ENCODE results near the gene GIMAP1.

The GIMAP1 gene

DNA sequence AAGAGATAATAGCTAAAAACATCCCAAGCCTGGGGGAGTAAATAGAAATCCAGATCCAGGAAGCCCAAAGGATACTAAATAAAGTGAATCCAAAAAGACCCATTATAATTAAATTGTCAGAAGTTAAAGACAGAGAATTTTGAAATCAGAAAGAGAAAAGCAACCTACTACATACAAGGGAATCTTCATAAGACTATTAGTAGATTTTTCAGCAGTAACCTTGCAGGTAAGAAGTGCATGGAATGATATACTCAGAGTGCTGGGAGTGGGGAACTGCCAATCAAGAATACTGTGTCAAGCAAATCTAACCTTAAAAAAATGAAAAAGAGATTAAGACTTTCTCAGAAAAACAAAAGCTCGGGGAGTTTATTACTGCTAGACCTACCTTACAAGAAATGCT is 13.2 kb upstream of the GIMAP1 start:
- H3K4me1 ChIP-seq (ENCODE audit: control extremely low read depth in 1 of 4, control insufficient read depth in 4 of 4, insufficient read depth in 4 of 4, low read length in 3 of 4): no peaks in the 10 kb centered on the region
- peaks cover 7 to 41% (median 13%) of the 10 kb centered on the region in 5 experiments for H3K9me3 ChIP-seq (ENCODE audit: control extremely low read depth in 1 of 5, control insufficient read depth in 4 of 5, insufficient read depth in 2 of 5, low read depth in 1 of 5, low read length in 4 of 5)
- CTCF ChIA-PET: interaction anchor here (0.6 kb wide), 1 partner anchor 12 kb away, joined by 3 read pairs; no protein-coding TSS in a partner anchor
- H3K4me3 ChIP-seq (ENCODE audit: control insufficient read depth in 1 of 7, extremely low read depth in 1 of 7, insufficient read depth in 4 of 7, low read depth in 2 of 7, low read length in 6 of 7): no peak overlapping the region
- DNase-seq: no peak
- WGBS (ENCODE audit: insufficient coverage): no CpG with 5 or more reads among the region's 1 CpG
- H3K27ac ChIP-seq (ENCODE audit: insufficient read depth in 1 of 2, low read depth in 1 of 2, low read length in 2 of 2, poor library complexity in 1 of 2, severe bottlenecking in 2 of 2): no peak overlapping the region
- POLR2A ChIA-PET: no interaction called here
- H3K36me3 ChIP-seq (ENCODE audit: control insufficient read depth in 4 of 4, insufficient read depth in 4 of 4, low read length in 3 of 4): no peaks in the 10 kb centered on the region
- H3K27me3 ChIP-seq (replicated peaks in 2 of 5; ENCODE audit: control insufficient read depth in 4 of 5, insufficient read depth in 5 of 5, low read length in 4 of 5): no peaks in the 10 kb centered on the region

GRCh38 chr7:150715293-150715692 is 1.1 kb upstream of the GIMAP1 start:
- peaks cover 0 to 18% (median 10%) of the 10 kb centered on the region in 4 experiments for H3K36me3 ChIP-seq (ENCODE audit: control insufficient read depth in 4 of 4, insufficient read depth in 4 of 4, low read length in 3 of 4)
- ChIA-PET CTCF (interaction anchor here (0.9 to 1.5 kb wide), 4 partner anchors 8 to 269 kb away, joined by 3 to 4 read pairs (median 3); no protein-coding TSS in a partner anchor), POLR2A (no interaction called here)
- peaks cover 17 to 37% (median 32%) of the 10 kb centered on the region in 4 experiments for H3K4me1 ChIP-seq (ENCODE audit: control extremely low read depth in 1 of 4, control insufficient read depth in 4 of 4, insufficient read depth in 4 of 4, low read length in 3 of 4)
- H3K4me3 ChIP-seq (ENCODE audit: control insufficient read depth in 1 of 7, extremely low read depth in 1 of 7, insufficient read depth in 4 of 7, low read depth in 2 of 7, low read length in 6 of 7): no peak overlapping the region
- no peak for DNase-seq
- no peaks in the 10 kb centered on the region for H3K27me3 ChIP-seq (replicated peaks in 2 of 5; ENCODE audit: control insufficient read depth in 4 of 5, insufficient read depth in 5 of 5, low read length in 4 of 5)
- H3K27ac ChIP-seq (ENCODE audit: insufficient read depth in 1 of 2, low read depth in 1 of 2, low read length in 2 of 2, poor library complexity in 1 of 2, severe bottlenecking in 2 of 2): no peak overlapping the region
- 90% methylated on average over 3 of the region's 4 CpGs for WGBS (ENCODE audit: insufficient coverage)
- peaks cover 0 to 3% (median 0%) of the 10 kb centered on the region in 5 experiments for H3K9me3 ChIP-seq (ENCODE audit: control extremely low read depth in 1 of 5, control insufficient read depth in 4 of 5, insufficient read depth in 2 of 5, low read depth in 1 of 5, low read length in 4 of 5)

GRCh38 chr7:150715738-150716137 is 675 bp upstream of the GIMAP1 start:
- CTCF ChIA-PET: interaction anchor here (0.8 to 2.4 kb wide), 8 partner anchors 10 to 270 kb away, joined by 3 to 7 read pairs (median 3); no protein-coding TSS in a partner anchor
- no peak overlapping the region for H3K27ac ChIP-seq (ENCODE audit: insufficient read depth in 1 of 2, low read depth in 1 of 2, low read length in 2 of 2, poor library complexity in 1 of 2, severe bottlenecking in 2 of 2)

DNA sequence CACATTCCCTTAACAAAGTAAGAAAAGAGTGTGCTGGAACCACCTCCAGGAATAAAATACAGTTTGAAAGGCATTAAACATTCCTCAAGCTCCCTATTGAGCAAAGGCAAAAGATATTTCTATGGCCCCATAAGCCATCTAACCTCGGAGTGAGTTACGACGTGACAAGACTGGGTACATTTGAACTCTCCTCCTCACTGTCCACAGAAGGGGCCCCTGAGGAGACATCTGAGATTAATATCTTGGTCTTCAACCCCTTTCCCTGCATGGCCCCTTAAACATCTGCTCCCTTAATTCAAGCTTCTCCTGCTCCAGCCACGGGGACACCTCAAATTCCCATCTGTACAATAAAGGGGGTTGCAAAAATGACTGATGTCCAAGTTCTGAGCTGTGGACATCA is 526 bp downstream of the GIMAP1 start:
- Histone ChIP-seq H3K27me3 (replicated peaks in 2 of 5; ENCODE audit: control insufficient read depth in 4 of 5, insufficient read depth in 5 of 5, low read length in 4 of 5) (no peaks in the 10 kb centered on the region), H3K27ac (ENCODE audit: insufficient read depth in 1 of 2, low read depth in 1 of 2, low read length in 2 of 2, poor library complexity in 1 of 2, severe bottlenecking in 2 of 2) (peak overlapping the region; percentile 25 to 68), H3K4me3 (ENCODE audit: control insufficient read depth in 1 of 7, extremely low read depth in 1 of 7, insufficient read depth in 4 of 7, low read depth in 2 of 7, low read length in 6 of 7) (peak overlapping the region in 6 of 7 experiments; percentile 71 to 91 (median 82)), H3K36me3 (ENCODE audit: control insufficient read depth in 4 of 4, insufficient read depth in 4 of 4, low read length in 3 of 4) (peaks cover 0 to 32% (median 16%) of the 10 kb centered on the region in 4 experiments), H3K9me3 (ENCODE audit: control extremely low read depth in 1 of 5, control insufficient read depth in 4 of 5, insufficient read depth in 2 of 5, low read depth in 1 of 5, low read length in 4 of 5) (peaks cover 0 to 4% (median 0%) of the 10 kb centered on the region in 5 experiments), H3K4me1 (ENCODE audit: control extremely low read depth in 1 of 4, control insufficient read depth in 4 of 4, insufficient read depth in 4 of 4, low read length in 3 of 4) (peaks cover 17 to 37% (median 32%) of the 10 kb centered on the region in 4 experiments)
- ChIA-PET CTCF (interaction anchor here (0.8 to 2.4 kb wide), 8 partner anchors 10 to 268 kb away, joined by 3 to 7 read pairs (median 4); no protein-coding TSS in a partner anchor), POLR2A (no interaction called here)
- WGBS (ENCODE audit: insufficient coverage): 0% methylated on average over 2 of the region's 4 CpGs
- DNase-seq: no peak

More at GRCh38 chr7:150715738-150716137, 675 bp upstream of the GIMAP1 start:
- Histone ChIP-seq H3K9me3 (ENCODE audit: control extremely low read depth in 1 of 5, control insufficient read depth in 4 of 5, insufficient read depth in 2 of 5, low read depth in 1 of 5, low read length in 4 of 5) (peaks cover 0 to 4% (median 0%) of the 10 kb centered on the region in 5 experiments), H3K27me3 (replicated peaks in 2 of 5; ENCODE audit: control insufficient read depth in 4 of 5, insufficient read depth in 5 of 5, low read length in 4 of 5) (no peaks in the 10 kb centered on the region), H3K4me1 (ENCODE audit: control extremely low read depth in 1 of 4, control insufficient read depth in 4 of 4, insufficient read depth in 4 of 4, low read length in 3 of 4) (peaks cover 17 to 37% (median 32%) of the 10 kb centered on the region in 4 experiments), H3K36me3 (ENCODE audit: control insufficient read depth in 4 of 4, insufficient read depth in 4 of 4, low read length in 3 of 4) (peaks cover 0 to 22% (median 12%) of the 10 kb centered on the region in 4 experiments), H3K4me3 (ENCODE audit: control insufficient read depth in 1 of 7, extremely low read depth in 1 of 7, insufficient read depth in 4 of 7, low read depth in 2 of 7, low read length in 6 of 7) (peak overlapping the region in 1 of 7 experiments; percentile 86)
- no peak for DNase-seq
- WGBS (ENCODE audit: insufficient coverage): 67% methylated on average over 1 of the region's 4 CpGs
- POLR2A ChIA-PET: no interaction called here

- POLR2A ChIA-PET: no interaction called here
These were observed 1.5 kb downstream of the GIMAP1 start for GRCh38 chr7:150717814-150718420.

DNA sequence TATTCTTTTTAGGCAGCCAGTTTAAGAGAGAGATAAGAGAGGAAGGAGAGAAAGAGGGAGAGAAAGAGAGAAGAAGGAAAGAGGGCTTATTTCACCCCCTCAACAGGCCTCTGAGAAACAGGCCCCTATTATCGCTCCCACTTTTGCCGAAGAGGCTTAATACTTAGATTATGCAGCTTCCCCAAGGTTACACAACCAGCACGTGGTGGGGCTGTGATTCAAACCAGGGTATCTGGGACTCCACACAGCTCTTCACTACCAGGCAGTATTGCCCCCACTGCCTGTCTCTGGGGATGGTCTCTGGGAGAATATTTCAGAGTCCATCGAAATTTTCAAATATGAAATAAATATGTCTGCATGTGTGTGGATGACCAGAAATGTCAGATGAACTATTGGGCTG is 3.0 kb downstream of the GIMAP1 start:
- Histone ChIP-seq H3K4me3 (ENCODE audit: control insufficient read depth in 1 of 7, extremely low read depth in 1 of 7, insufficient read depth in 4 of 7, low read depth in 2 of 7, low read length in 6 of 7) (no peak overlapping the region), H3K27me3 (replicated peaks in 2 of 5; ENCODE audit: control insufficient read depth in 4 of 5, insufficient read depth in 5 of 5, low read length in 4 of 5) (no peaks in the 10 kb centered on the region), H3K27ac (ENCODE audit: insufficient read depth in 1 of 2, low read depth in 1 of 2, low read length in 2 of 2, poor library complexity in 1 of 2, severe bottlenecking in 2 of 2) (no peak overlapping the region), H3K4me1 (ENCODE audit: control extremely low read depth in 1 of 4, control insufficient read depth in 4 of 4, insufficient read depth in 4 of 4, low read length in 3 of 4) (peaks cover 17 to 48% (median 35%) of the 10 kb centered on the region in 4 experiments), H3K9me3 (ENCODE audit: control extremely low read depth in 1 of 5, control insufficient read depth in 4 of 5, insufficient read depth in 2 of 5, low read depth in 1 of 5, low read length in 4 of 5) (peaks cover 0 to 4% (median 0%) of the 10 kb centered on the region in 5 experiments), H3K36me3 (ENCODE audit: control insufficient read depth in 4 of 4, insufficient read depth in 4 of 4, low read length in 3 of 4) (peaks cover 0 to 41% (median 22%) of the 10 kb centered on the region in 4 experiments)
- ChIA-PET POLR2A (interaction anchor here (0.7 kb wide), 1 partner anchor 87 kb away, joined by 3 read pairs; the partner anchor contains the start of gene GIMAP6), CTCF (no interaction called here)
- DNase-seq: no peak
- WGBS (ENCODE audit: insufficient coverage): 94% methylated on average over 4 of the region's 4 CpGs

More at GRCh38 chr7:150717814-150718420, 1.5 kb downstream of the GIMAP1 start:
- Histone ChIP-seq H3K4me3 (ENCODE audit: control insufficient read depth in 1 of 7, extremely low read depth in 1 of 7, insufficient read depth in 4 of 7, low read depth in 2 of 7, low read length in 6 of 7) (peak overlapping the region in 6 of 7 experiments; percentile 71 to 91 (median 82)), H3K4me1 (ENCODE audit: control extremely low read depth in 1 of 4, control insufficient read depth in 4 of 4, insufficient read depth in 4 of 4, low read length in 3 of 4) (peaks cover 17 to 44% (median 34%) of the 10 kb centered on the region in 4 experiments), H3K36me3 (ENCODE audit: control insufficient read depth in 4 of 4, insufficient read depth in 4 of 4, low read length in 3 of 4) (peaks cover 0 to 39% (median 21%) of the 10 kb centered on the region in 4 experiments), H3K27ac (ENCODE audit: insufficient read depth in 1 of 2, low read depth in 1 of 2, low read length in 2 of 2, poor library complexity in 1 of 2, severe bottlenecking in 2 of 2) (peak overlapping the region in 1 of 2 experiments; percentile 68), H3K9me3 (ENCODE audit: control extremely low read depth in 1 of 5, control insufficient read depth in 4 of 5, insufficient read depth in 2 of 5, low read depth in 1 of 5, low read length in 4 of 5) (peaks cover 0 to 4% (median 0%) of the 10 kb centered on the region in 5 experiments), H3K27me3 (replicated peaks in 2 of 5; ENCODE audit: control insufficient read depth in 4 of 5, insufficient read depth in 5 of 5, low read length in 4 of 5) (no peaks in the 10 kb centered on the region)
- no peak for DNase-seq
- WGBS (ENCODE audit: insufficient coverage): 70% methylated on average over 4 of the region's 4 CpGs
- CTCF ChIA-PET: interaction anchor here (0.6 to 2.4 kb wide), 8 partner anchors 9 to 269 kb away, joined by 3 to 7 read pairs (median 4); no protein-coding TSS in a partner anchor

Measured in common myeloid progenitor, CD34-positive (primary cell).